NK-92 treated with Interleukin-12 subunit alpha and Interleukin-12 subunit beta, amount 100 ng/mL, for 24 hours (cell line): ENCODE measurements around the gene AKAP13.

Source experiments
- DNase-seq: peaks from one replicate; lab custom pipeline; 2025; lab: John Stamatoyannopoulos, UW

The AKAP13 gene

DNA sequence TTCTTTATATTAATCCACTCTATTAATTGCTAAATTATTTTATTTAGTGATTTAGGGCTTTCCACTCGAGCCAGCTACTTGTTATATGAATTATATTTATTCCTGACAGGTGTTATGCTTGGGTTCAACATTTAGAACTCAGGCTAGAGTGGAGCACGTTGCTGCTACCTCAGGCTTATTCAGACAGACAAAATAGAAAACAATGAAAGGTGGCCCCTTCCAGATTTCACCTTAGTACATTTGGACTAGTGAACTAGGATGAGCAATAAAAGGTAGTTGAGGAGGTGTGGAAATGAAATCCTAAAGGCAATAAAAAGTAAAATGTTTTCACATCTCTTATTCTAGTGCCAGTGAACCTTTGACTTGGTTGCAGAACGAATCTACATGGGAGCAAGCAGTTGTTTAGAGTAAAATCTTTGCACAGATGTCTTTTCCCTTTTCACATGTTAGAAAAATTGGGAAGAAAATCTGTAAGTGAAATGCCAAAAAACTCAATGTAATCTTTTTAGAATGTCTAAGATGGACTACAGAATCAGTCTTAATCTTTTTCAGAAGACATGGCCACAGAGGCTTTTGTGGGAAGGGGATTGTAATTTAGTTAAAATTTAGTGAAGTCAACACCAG is 63.8 kb downstream of the AKAP13 start:
- DNase-seq = no peak

DNA sequence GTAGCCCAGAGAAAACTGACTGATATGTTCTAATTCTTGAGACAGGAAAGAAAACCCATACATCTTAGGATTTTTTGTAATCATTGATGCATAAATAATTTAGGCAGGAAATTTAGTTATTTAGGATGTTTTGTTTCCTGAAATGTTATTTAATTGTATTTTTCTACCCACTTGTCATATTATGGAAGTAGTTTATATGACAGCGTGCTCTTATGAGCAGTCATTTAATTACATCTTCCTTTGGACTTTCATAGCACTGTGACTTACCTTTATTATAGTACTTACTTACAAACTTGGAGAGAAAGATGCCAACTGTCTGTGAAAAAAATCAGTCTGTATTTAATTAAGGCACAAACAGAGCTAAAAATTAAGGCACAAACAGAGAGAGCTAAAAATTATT is 65.0 kb downstream of the AKAP13 start:
- no peak for DNase-seq

DNA sequence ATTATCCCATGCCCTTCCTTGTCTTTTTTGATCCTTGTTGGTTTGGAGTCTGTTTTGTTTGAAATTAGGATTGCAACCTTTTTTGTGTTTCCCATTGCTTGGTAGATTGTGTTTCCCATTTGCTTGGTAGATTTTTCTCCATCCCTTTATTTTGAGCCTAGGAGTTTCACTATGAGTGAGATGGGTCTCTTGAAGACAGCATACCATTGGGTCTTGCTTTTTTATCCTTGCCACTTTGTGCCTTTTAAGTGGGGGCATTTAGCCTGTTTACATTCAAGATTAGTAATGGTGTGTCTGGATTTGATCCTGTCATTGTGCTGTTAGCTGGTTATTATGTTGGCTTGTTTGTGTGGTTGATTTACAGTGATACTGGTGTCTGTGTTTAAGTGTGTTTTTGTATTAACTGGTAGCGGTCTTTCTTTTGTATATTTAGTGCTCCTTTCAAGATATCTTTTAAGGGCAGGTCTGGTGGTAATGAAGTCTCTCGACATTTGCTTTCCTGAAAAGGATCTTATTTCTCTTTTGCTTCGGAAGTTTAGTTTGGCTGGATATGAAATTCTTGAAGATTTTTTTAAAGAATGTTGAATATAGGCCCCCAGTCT is 70.8 kb downstream of the AKAP13 start:
- no peak for DNase-seq

DNA sequence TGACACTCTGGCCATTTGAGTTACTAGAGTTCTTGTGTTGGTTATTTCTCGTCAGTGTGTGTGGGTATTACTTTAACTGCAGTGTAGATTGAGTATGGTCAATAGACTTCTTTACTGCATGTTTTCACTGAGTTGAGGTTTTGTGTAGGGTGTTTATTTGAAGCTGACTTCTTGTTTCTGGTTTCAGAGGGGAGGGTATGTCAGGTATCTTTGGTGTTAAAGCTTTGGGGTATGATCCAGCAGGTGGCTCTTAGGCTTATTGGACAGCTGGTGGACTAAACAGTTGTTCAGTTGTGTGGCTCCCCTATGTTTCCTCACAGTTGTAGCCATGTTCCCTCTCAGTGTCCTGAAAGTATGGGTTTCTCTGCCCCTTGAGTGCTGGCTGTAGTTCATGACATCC is 72.0 kb downstream of the AKAP13 start:
- no peak for DNase-seq

DNA sequence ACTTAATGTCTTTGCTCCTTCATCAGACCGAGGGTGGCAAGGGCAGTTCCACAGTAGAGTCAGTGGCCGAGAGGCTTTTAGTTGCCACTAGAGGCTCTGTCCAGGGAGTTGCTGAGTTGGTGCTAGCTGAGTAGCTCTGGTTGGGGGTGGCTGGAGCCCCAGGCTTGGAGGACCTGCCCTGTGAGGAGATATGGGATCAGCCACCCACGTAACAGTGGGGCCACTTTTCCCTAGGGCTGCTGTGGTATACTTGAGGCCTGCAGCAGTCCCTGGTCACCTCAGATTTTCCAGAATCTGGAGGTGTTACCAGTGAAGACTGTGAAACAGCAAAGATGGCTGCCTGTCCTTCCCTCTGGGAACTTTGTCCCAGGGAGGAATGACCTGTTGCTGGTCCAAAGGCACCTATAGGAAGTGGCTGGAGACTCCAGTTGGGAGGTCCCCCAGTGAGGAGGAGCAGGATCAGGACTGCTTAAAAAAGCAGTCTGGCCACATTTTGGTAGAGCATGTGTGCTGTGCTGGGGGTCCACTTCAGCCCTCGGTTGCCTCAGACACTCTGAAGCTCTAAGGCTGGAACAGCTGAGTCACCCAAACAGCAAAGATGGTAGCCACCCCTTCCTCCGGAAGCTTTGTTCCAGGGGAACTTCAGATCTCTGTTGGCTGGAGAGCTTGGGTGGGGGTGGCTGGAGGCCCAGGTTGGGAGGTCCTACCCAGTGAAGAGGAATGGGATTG is 72.9 kb downstream of the AKAP13 start:
- DNase-seq = no peak

DNA sequence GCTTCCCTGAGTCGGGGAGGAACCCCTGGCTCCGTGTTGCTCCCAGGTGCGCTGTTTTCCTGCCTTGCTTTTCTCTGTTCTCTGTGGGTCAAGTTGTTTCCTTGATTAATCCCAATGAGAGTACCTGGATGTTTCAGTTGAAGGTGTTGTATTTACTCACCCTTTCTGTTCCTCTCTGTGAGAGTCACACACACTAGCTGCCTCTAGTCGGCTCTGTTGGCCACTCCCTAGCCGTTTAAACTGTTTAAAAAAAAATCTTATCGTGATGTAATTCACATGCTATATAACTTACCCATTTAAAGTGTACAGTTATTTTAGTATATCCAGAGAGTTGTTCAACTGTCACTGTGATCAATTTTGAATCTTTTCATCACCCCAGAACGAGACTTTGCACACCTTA is 74.0 kb downstream of the AKAP13 start:
- DNase-seq = no peak

DNA sequence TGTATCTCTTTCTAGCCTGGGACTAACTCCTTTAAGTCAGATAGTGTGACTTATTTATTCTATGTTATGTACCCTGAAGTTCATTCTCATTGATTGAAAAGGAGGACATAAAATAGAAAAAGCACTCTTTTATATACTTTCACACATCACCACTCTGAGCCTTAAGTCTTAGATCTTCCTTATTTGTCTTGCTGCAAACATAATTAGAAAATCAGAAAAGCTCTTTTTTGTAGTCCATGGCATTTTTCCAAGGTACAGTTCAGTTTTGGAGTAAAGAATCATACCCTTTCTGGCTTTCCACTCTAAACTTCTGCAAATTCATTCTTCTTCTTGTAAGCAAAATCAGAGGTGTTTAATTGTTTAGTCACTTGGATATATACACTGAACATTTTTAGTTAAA is 75.5 kb downstream of the AKAP13 start:
- no peak for DNase-seq

DNA sequence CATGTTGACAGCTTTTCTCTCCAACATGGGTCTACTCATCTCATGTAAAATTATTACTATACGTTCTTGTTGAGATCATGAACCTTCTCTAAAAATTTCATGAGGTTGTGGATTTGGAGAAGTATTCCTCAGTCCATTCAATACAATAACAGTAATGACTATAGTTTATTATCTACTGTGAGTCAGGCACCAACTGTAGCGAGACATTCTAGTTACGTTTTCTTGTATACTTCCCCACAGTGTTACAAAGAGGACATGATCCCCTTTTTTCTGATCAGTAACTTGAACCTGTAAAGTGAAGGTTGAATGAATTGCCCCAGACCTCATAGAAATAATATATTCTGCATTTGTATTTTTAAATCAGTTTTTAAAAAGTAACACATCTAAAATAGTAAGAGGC is 76.4 kb downstream of the AKAP13 start:
- DNase-seq = no peak

DNA sequence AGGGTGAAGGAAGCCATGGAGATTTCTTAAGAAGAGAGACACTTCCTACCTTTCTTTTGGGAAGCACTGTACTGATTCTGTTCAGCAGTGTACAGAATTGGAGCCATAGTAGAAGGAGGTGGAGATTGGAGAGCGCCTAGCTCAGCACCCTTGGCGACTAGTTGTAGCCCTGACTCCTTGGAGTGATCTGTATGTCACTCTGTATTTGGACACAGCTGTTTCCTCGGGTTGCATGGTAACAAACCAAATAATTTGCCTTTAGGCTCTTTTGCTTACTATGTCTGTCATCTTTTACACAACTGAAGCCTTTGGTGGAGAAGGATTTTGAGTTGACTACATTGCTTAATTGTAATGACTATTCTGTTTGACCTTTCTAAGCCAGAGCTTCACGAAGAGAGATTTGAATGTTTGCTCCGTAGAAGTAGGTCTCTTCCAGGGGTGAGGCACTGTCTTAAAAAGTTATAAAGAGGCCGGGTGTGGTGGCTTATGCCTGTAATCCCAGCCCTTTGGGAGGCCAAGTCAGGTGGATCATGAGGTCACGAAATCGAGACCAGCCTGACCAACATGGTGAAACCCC is 77.1 kb downstream of the AKAP13 start:
- DNase-seq = no peak

DNA sequence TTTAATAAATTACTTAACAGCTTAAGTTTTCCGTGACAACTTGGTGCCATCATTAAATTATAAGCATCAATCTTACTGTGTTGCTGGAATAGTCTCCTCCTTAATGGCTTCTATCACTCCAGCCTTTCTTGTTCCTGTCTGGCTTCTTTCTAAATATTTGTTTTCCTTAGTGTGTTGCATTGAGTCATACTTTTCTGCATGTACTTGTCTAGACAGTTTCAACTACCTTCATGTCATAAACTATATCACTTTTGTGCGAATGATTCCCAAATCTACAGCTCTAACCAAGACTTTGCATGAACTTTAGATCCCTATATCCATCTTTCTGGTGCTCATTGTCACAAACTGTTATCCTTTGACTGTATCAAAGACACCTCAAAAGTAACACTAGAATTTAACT is 78.4 kb downstream of the AKAP13 start:
- no peak for DNase-seq

DNA sequence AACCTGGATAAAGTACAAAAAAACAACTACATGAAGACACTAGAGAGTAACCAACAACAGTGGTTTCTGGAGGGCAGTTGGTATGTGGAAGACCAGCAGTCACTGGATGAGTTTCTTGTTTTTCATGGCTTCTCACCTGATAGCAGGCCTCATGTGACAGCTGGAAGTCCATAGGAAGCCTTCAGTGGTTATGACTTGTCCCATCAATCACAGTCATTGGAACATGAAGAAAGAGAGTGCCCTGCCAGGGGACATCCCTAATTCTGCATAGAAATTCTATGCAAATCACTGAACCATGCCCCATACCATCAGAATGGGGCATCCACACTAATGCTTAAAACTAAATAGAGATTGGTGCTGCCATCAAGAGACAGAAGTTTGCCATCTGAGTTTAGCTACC is 81.6 kb downstream of the AKAP13 start:
- no peak for DNase-seq

DNA sequence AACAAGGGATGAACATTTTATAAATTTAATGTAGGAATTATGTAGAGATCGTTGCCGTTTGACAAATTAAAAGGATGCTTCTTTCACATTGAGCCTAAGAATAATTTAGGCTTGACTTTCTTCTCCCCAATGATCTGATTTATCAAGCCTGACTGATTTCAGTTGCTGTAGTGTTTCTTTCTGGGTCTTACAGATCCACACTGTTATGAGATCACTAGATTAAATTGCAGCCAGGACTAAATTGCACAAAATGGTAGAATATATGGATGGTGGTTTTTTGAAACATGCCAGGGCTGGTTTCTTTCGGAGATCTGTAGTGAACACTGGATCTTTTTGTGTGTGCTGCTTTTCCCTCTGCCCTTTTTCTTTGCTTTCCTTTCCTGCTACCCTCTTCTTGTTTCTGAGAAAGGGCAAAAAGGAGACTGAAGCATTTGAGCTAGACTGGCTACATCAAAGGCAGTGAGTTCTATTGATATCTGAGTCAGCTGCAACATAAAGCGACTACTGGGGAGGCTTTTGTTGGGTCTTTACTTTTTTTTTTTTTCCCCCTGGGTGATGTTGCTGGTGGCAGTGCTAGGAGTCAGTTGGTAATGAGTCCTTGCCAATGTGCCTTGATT is 83.0 kb downstream of the AKAP13 start:
- DNase-seq = no peak

DNA sequence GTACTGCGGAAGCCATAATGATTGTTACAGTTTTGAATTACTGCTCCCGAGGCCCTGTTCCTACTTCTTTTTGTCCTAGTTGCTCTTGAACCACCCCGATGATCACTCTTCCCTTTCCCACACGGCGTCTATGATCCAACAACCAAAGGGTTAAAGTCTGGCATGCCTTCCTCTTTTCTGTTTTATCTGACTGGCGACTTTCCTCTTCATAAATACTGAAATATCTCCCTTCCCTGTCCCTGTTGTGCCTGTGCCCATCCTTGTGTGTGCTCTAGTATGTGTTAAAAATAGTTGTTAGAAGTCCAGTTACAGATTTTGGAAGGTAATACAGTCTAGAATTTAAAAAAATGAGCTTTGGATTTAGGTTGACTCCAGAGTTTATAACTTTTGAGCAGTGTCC is 83.6 kb downstream of the AKAP13 start:
- no peak for DNase-seq

DNA sequence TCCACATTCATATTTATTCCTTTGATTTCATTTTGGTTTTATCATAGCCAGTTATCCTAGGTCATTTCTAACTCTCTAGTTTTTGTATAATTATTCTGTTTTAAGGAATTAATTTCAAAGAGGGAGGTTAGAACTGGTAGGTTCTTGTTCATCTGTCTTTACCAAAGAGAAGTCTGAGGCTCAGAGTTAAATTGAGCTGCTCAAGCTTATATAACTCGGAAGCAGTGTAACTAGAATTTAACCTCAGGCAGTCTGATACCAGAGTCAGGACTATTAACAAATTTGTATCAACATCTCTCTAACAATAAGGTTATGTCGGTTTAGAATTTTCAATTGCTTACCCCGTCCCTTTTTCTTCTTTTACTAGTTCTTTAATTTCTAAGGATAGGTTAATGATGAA is 84.1 kb downstream of the AKAP13 start:
- DNase-seq = no peak

DNA sequence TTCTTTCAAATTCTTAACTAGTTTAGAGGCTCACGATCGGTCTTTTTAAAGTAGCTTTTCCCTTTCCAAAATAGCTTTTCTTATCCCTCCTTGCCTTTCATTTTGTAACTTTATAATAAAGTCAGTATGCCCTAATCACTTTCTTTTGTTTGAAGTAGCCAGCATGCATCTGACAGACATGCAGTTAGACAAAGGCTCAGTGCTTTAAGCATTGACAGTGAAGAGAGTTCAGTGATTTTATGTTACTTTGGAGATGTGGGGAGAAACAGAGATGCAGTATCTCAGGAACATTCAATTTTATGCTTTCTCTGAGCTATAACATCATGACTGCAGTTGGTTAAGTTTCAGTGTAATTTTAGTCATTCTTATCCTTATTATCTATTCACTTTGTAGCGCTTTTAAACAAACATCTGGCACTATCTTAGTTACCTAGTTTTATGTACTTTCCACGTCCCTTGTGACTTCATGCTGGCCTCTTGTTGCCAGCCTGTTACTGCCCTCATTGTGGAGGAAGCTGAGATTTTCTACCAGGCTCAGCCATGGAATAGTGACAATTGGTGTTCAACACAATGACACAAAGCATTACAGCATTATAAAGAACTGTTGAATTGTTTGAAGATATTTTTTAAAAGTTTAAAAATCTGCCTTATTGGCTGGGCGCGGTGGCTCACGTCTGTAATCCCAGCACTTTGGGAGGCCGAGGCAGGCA is 90.3 kb downstream of the AKAP13 start:
- no peak for DNase-seq

DNA sequence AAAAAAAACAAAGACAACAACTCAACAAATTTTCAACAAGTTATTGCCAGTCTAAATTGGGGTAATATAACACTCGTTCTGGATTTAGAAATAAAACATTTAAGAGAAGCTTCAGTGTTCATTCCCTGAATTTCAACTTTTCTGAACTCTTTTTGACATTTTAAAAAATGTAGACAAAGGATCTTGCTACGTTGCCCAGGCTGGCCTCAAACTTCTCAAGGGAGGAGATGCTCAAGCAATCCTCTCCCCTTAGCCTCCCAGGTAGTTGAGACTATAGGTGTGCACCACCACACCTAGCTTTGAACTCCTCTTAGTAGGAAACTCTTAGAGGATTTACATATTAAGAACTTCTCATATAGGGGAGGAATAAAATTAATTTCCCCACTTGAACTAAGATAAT is 91.9 kb downstream of the AKAP13 start:
- DNase-seq = no peak

DNA sequence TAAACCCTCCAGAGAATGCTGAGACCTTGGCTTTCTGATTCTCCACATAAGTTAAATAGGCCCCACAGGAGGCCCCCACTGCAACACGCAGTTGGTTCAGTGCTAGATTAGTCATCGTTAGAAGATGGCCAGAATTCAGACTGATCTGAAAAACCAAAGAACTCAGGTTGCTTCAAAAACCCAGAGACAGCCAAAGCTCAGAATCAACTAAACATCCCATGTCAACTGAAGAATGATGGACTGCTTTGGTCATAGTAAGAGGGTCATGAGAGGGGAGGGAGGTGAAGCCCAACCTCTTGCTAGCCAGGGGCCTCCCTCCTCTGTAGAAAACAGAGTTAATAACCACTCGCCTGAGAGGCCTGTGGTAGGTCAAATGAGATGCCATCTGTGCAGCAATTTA is 93.1 kb downstream of the AKAP13 start:
- no peak for DNase-seq

DNA sequence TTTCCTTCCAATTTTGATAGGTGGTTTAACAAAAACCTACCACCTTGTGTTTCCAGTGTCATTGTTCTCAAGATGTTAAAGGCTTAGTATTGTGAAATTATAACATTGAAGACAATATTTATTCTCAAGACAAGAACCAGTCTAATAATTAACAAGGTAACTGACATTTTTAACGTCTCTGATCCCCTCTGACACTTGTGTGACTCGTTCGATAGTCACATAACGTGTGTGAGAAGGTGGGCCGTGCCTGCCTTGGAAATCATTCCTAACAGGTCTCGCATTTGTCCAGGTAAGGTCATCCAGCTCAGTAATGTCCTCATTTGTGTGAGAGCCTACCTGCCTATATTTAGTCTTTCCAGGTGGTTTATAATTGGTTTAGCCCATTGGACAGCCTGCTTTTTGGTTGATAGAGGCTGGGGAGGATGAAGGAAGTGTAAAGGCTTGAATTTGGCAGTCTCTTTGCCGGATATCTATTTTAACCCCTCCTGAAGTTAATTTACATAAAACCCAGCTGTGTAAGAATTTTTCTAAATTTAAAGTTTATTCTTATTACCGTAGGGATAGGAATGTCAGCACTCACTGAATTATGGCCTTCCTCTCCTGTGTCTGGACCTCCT is 94.4 kb downstream of the AKAP13 start:
- DNase-seq = no peak

DNA sequence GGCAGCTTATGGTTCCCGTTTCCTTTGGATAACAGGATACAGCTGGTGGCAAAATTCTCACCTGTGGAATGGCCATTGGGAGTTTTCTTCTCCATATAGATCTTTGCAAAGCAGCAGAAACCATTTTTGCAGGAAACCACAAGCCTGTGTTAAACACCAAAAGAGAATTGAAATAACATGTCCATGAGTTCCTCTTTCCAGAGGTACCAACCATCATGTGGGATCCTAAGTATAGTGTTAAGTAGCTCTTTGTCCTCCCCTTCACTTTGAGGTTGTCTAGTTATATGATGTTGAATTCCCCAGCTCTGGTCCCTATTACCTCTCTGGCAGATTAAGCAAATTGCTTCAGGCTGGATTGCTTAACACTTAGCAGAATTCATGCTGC is 94.9 kb downstream of the AKAP13 start:
- no peak for DNase-seq

DNA sequence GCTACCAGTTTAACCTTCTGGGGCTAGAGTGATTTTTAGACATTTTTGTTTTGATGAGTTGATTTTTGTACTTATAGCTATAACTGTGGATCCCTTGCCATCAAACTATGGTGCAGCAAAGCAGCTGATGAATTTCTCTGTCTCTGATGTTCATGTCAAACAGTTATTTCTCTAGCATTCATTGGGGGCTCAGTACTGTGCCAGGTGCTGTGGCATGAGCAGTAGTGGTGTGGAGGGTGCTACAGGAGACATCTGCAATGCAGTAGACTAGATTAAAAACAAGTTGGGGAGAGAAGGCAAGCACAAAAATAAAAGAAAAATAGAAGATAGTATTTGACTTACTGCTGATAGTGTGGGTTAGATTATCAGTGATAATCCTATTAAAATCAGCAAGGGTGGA is 95.3 kb downstream of the AKAP13 start:
- no peak for DNase-seq

DNA sequence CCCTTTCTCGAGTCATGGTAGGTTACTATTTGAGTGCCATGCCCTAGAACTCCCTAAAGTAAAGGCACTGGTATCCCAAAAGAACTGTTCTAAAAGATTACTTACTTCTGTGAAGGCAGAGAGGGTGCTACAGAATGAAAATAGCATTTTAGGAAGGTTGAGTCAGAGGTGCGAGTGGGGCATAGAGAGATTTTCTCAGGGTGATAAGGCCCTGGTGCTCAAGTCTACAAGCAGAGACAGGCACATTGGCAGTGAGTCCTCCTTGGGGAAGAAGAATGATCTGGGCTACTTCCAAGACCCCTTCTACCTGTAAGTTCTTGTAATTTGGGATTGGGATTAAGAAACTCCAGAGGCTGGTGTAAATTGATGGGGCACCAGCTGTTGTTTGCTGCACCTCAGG is 96.7 kb downstream of the AKAP13 start:
- no peak for DNase-seq

DNA sequence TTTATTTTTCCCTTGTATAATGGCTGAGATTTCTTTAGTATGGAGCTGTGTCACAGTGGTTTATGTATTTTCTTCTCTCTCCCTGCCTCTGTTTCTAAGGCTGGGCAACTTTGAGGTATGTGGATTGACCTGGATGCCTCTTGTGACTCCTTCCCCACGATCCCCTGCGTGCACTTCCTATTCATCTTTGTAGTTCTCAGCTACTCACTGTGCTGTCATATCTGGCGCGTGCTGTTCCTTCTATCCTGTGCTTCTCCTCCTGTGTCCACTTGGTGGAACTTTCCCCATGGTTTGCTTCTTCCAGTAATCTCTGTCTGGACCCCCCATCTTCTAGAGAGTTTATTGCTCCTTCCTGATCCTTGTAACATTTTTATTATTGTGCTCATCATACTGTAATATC is 97.3 kb downstream of the AKAP13 start:
- DNase-seq = no peak
